GM12892 (cell line): Measurements from ENCODE around the gene STARD13.
A peak's percentile ranks its signal among the peaks of the same experiment; 100 is the strongest.

ENCODE experiments used
- DNase-seq: peaks from one replicate; pipeline ENCODE4 v3.0.0; 2011; ENCODE audit not compliant: insufficient read length
- FAIRE-seq: peaks from 2 replicates; lab custom pipeline; 2011; peaks lifted over from hg19 to GRCh38; lab: Jason Lieb, UNC
- POLR2A ChIP-seq: IDR thresholded peaks from 2 replicates; pipeline ENCODE4 v1.6.1; 2011; ENCODE audit warnings: low read depth, low read length, control low read depth
- POLR2AphosphoS5 ChIP-seq: IDR thresholded peaks from 2 replicates; pipeline ENCODE4 v1.6.1; 2011; ENCODE audit warnings: low read depth, low read length, control low read depth
- TAF1 ChIP-seq: IDR thresholded peaks from 2 replicates; pipeline ENCODE4 v1.6.1; 2011; ENCODE audit warnings: low read depth, mild to moderate bottlenecking, control low read depth, low read length, borderline replicate concordance

STARD13 gene

GRCh38 chr13:33280923-33281322 is 4.6 kb downstream of the STARD13 start:
- FAIRE-seq: no peak
- TF ChIP-seq POLR2AphosphoS5 (no peak), POLR2A (no peak), TAF1 (no peak)

GRCh38 chr13:33280279-33280905 is 5.2 kb downstream of the STARD13 start:
- TF ChIP-seq POLR2AphosphoS5: no peak
- no peak for TF ChIP-seq TAF1
- TF ChIP-seq POLR2A: no peak
- DNase-seq (no peak), FAIRE-seq (no peak)

More at GRCh38 chr13:33280923-33281322, 4.6 kb downstream of the STARD13 start:
- no peak for DNase-seq

- DNase-seq (no peak), FAIRE-seq (no peak)
- TF ChIP-seq POLR2A: no peak
- no peak for TF ChIP-seq POLR2AphosphoS5
- TF ChIP-seq TAF1: no peak
These were observed 5.9 kb downstream of the STARD13 start for GRCh38 chr13:33279414-33280278.

GRCh38 chr13:33278913-33279312 is 6.6 kb downstream of the STARD13 start:
- FAIRE-seq (no peak), DNase-seq (no peak)
- no peak for TF ChIP-seq TAF1
- no peak for TF ChIP-seq POLR2A
- TF ChIP-seq POLR2AphosphoS5: no peak

- FAIRE-seq (no peak), DNase-seq (no peak)
- TF ChIP-seq POLR2AphosphoS5 (no peak), POLR2A (no peak), TAF1 (no peak)
These were observed 7.6 kb downstream of the STARD13 start for GRCh38 chr13:33277946-33278345.

- FAIRE-seq (no peak), DNase-seq (no peak)
- no peak for TF ChIP-seq POLR2A
- no peak for TF ChIP-seq POLR2AphosphoS5
- no peak for TF ChIP-seq TAF1
These were observed 8.4 kb downstream of the STARD13 start for GRCh38 chr13:33277037-33277740.

- TF ChIP-seq TAF1: no peak
- no peak for TF ChIP-seq POLR2AphosphoS5
- no peak for TF ChIP-seq POLR2A
- DNase-seq: no peak
- FAIRE-seq: no peak
These were observed 9.0 kb downstream of the STARD13 start for GRCh38 chr13:33276570-33276969.

- TF ChIP-seq TAF1: no peak
- no peak for TF ChIP-seq POLR2A
- no peak for TF ChIP-seq POLR2AphosphoS5
- FAIRE-seq (peak; percentile 38), DNase-seq (no peak)
These were observed 9.6 kb downstream of the STARD13 start for GRCh38 chr13:33275916-33276315.

- DNase-seq (no peak), FAIRE-seq (no peak)
- TF ChIP-seq TAF1: no peak
- TF ChIP-seq POLR2A: no peak
- no peak for TF ChIP-seq POLR2AphosphoS5
These were observed 11.3 kb downstream of the STARD13 start for GRCh38 chr13:33274264-33274663.

GRCh38 chr13:33272531-33273124 is 12.9 kb downstream of the STARD13 start:
- TF ChIP-seq POLR2A: no peak
- TF ChIP-seq TAF1: no peak
- no peak for TF ChIP-seq POLR2AphosphoS5
- DNase-seq (no peak), FAIRE-seq (no peak)

- no peak for DNase-seq
- FAIRE-seq: no peak
- TF ChIP-seq TAF1 (no peak), POLR2AphosphoS5 (no peak), POLR2A (no peak)
These were observed 13.8 kb downstream of the STARD13 start for GRCh38 chr13:33271759-33272158.
